Chondrocyte (in vitro differentiated cells): Measurements from ENCODE around the gene CEP152. TPM values are rescaled to one million over a fixed set of nuclear protein-coding genes. Genes with fewer than 3 reads are reported as not detected.

Experiments
- DNase-seq: peaks from one replicate; pipeline ENCODE4 v3.0.0; 2021; ENCODE audit warnings: mixed read lengths, low spot score
- H3K27ac Mint-ChIP-seq: one replicate; pipeline ENCODE4 v1.8.0; 2021; ENCODE audit warnings: mild to moderate bottlenecking, moderate library complexity, mixed read lengths; ENCODE audit not compliant: unreplicated experiment
- H3K27me3 Mint-ChIP-seq: 2 replicates; pipeline ENCODE4 v1.8.0; 2021; ENCODE audit warnings: low read depth, mixed read lengths
- H3K36me3 Mint-ChIP-seq: 2 replicates; pipeline ENCODE4 v1.8.0; 2021; ENCODE audit warnings: low read depth, mixed read lengths
- H3K4me1 Mint-ChIP-seq: 2 replicates; pipeline ENCODE4 v1.8.0; 2021; ENCODE audit warnings: low read depth, mild to moderate bottlenecking, mixed read lengths
- H3K4me3 Mint-ChIP-seq: one replicate; pipeline ENCODE4 v1.8.0; 2021; ENCODE audit warnings: mild to moderate bottlenecking, moderate library complexity, mixed read lengths; ENCODE audit not compliant: unreplicated experiment
- H3K9me3 Mint-ChIP-seq: 2 replicates; pipeline ENCODE4 v1.8.0; 2021; ENCODE audit warnings: low read depth, mixed read lengths
- total RNA-seq: library from RNA; stranded (reverse); gene quantifications from 3 replicates; pipeline ENCODE4 v1.2.1, GENCODE V29; 2021
- TF ChIP-seq, protein P1 (sequence below): fragments of 200-600 bp; sonication (generic); IDR thresholded peaks from 2 replicates; pipeline ENCODE4 v1.5.0; 2021; ENCODE audit warnings: antibody characterized with exemption, mild to moderate bottlenecking, moderate library complexity

The CEP152 gene
- total RNA-seq, 1 donor from 2014 or later = 4.4 TPM

DNA sequence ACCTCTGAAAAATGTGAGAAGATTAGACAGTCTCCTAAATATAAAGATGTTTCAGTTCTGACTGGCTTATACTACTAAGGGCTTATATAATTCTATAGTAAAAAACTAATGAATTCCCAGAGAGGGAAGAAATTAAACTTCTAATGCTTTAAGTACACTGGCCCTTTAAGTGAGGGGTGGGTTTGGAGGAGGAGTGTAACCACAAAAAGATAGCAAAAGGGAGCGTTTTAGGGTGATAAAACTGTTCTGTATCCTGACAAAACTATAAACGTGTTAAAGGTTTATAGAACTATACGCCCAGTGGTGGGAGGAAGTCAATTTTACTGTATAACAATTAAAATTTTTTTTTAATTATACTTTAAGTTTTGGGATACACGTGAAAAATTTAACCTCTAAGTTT lies 45.8 kb downstream of the CEP152 start:
- H3K36me3 Mint-ChIP-seq = peaks cover 8% of the 10 kb centered on the region
- DNase-seq = no peak
- no peaks in the 10 kb centered on the region for H3K4me1 Mint-ChIP-seq
- no peaks in the 10 kb centered on the region for H3K27me3 Mint-ChIP-seq
- H3K27ac Mint-ChIP-seq = no peak overlapping the region
- H3K4me3 Mint-ChIP-seq = no peak overlapping the region
- no peaks in the 10 kb centered on the region for H3K9me3 Mint-ChIP-seq
- TF ChIP-seq, protein P1, sequence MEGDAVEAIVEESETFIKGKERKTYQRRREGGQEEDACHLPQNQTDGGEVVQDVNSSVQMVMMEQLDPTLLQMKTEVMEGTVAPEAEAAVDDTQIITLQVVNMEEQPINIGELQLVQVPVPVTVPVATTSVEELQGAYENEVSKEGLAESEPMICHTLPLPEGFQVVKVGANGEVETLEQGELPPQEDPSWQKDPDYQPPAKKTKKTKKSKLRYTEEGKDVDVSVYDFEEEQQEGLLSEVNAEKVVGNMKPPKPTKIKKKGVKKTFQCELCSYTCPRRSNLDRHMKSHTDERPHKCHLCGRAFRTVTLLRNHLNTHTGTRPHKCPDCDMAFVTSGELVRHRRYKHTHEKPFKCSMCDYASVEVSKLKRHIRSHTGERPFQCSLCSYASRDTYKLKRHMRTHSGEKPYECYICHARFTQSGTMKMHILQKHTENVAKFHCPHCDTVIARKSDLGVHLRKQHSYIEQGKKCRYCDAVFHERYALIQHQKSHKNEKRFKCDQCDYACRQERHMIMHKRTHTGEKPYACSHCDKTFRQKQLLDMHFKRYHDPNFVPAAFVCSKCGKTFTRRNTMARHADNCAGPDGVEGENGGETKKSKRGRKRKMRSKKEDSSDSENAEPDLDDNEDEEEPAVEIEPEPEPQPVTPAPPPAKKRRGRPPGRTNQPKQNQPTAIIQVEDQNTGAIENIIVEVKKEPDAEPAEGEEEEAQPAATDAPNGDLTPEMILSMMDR = no peak

DNA sequence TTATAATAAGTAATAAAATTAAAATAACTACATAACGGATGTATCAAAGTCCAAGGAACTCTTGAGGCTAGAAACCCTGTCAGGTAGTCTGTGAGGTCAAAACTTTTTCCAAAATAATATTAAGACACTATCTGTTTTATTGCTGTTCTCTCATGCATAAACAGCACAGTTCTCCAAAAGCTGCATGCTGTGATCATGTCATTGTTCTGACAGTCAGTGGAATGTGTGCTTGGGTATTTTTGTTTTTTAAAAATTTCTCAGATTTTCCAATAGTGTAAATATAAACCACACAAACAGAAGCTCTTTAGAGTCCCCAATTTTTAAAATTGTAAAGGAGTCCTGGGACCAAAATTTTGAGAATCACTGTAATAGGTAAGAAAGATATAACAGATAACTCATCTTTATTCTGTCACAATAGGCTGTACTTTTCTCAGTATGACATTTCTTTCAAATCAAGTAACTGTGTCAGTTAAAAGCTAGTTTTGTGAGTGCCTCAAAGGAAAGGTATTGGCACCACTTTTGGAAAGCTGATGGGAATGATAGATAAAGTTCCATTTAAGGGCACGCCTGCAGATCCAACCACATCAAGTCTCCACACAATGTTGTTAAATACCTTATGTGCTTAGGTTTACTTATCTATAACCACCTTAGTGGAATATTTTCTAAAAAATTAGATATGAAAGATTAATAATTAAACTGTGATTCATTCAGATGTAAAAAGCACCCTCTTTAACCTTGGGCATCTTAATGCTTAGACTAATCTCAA lies 49.3 kb downstream of the CEP152 start:
- Mint-ChIP-seq H3K27ac (no peak overlapping the region), H3K4me3 (no peak overlapping the region), H3K9me3 (no peaks in the 10 kb centered on the region), H3K27me3 (no peaks in the 10 kb centered on the region), H3K4me1 (no peaks in the 10 kb centered on the region), H3K36me3 (peaks cover 5% of the 10 kb centered on the region)
- no peak for DNase-seq
- TF ChIP-seq, protein P1 = no peak

DNA sequence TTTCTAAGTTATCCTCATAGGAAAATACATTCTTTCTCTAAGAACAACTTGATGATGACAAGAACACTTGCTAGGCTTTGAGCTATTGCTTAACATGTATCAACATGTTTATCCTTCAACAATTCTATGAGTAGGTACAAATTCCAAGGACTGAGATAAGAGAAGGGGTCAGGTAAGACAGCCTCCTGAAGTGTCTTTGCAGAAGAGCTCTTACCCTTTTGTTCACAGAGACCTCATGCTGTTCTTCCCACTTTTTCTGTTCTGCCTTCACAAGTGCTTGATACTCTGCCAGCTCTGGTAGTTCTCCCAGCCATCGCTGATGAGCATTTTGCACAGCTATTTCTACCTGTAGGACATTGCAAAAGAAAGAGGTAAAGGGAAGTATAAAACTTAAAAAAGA lies 50.9 kb downstream of the CEP152 start:
- Mint-ChIP-seq H3K4me3 (no peak overlapping the region), H3K27me3 (no peaks in the 10 kb centered on the region), H3K27ac (no peak overlapping the region), H3K36me3 (peaks cover 6% of the 10 kb centered on the region), H3K9me3 (no peaks in the 10 kb centered on the region), H3K4me1 (no peaks in the 10 kb centered on the region)
- DNase-seq = no peak
- TF ChIP-seq, protein P1 = no peak

DNA sequence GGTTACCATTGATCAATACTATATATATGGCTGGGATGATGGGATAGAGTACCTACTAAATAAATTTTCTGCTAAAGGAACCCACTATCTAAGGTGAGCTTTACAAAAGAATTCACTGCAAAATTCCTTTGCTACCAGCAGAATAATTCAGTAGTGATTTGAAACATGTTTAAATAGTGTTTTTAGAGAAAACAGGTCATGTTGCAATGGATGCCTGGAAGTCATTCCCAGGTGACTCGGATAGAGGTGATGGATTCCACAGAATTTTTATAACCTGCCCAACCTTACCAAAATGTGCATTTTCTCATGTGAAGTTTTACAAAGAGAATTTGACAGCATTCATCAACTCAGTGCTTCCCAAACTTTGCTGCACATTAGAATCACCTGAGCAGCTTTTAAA lies 53.2 kb downstream of the CEP152 start:
- TF ChIP-seq, protein P1 = no peak
- Mint-ChIP-seq H3K4me1 (no peaks in the 10 kb centered on the region), H3K36me3 (peaks cover 7% of the 10 kb centered on the region), H3K27me3 (no peaks in the 10 kb centered on the region), H3K27ac (no peak overlapping the region), H3K9me3 (no peaks in the 10 kb centered on the region), H3K4me3 (no peak overlapping the region)
- DNase-seq = no peak

DNA sequence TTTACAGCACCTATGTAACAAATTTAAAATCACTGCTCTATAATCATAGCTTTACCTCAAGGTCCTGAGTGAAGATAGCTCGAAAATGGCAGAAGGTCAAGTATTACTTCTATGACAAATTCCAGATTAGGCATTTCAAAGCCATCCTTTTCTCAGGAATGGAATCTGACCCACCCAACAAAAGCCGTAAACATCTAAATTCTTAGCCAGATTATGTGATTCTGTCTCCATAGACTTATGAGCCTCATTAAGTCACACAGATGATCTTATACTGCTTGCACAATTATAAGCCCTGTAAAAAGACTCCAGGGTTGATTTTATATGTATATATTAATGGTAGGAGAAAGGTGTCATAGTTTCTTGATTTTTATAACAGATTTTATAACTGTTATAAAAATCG lies 56.9 kb downstream of the CEP152 start:
- Mint-ChIP-seq H3K27ac (no peak overlapping the region), H3K36me3 (peaks cover 7% of the 10 kb centered on the region), H3K27me3 (no peaks in the 10 kb centered on the region), H3K4me1 (peaks cover 1% of the 10 kb centered on the region), H3K4me3 (no peak overlapping the region), H3K9me3 (no peaks in the 10 kb centered on the region)
- DNase-seq = no peak
- TF ChIP-seq, protein P1 = no peak
